HG03558 (cell line): Measurements from ENCODE around the gene ZNF521.

Source experiments
- ATAC-seq: cut with Tn5 transposase; IDR thresholded peaks from one replicate; pipeline ENCODE4 v1.9.1; 2021; ENCODE audit warnings: moderate number of reproducible peaks; ENCODE audit not compliant: unreplicated experiment; ENCODE audit errors: extremely low read depth

The ZNF521 gene

DNA sequence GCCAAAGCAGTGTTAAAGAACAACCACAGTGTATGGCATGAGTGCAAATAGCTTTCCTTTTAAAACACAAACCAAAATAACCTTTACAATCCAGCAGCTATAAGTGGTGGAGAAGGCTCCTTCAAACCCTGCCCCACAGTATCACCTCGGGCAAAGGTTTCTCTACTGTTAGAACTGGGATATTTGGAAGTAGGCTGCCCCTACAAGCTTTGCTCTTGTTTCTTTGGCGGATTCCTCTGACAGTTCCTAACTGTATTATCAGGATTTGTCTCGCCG, 214.8 kb downstream of the ZNF521 start:
- no peak for ATAC-seq

GRCh38 chr18:25136416-25137196, 215.4 kb downstream of the ZNF521 start:
- ATAC-seq: no peak

DNA sequence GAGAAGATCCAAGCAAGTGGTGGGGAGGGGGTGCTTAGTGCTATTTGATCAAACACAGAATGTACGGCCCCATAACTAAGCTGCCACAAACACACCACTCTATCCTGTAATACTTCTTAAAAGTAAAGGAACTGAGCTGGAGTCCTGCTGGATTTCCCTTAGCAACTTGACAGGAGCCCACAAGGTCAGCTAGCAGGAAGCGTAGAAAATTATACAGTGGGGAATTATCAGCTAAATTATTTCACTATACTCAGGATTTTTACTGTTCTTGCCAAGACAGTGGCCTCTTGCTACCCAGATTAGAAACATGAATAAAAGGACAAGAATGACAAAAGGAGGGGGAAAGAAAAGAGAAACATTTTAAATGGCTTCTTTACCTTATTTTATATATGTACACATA, 217.1 kb downstream of the ZNF521 start:
- ATAC-seq: no peak

- no peak for ATAC-seq
Observed at GRCh38 chr18:25133879-25134278, 218.1 kb downstream of the ZNF521 start.

DNA sequence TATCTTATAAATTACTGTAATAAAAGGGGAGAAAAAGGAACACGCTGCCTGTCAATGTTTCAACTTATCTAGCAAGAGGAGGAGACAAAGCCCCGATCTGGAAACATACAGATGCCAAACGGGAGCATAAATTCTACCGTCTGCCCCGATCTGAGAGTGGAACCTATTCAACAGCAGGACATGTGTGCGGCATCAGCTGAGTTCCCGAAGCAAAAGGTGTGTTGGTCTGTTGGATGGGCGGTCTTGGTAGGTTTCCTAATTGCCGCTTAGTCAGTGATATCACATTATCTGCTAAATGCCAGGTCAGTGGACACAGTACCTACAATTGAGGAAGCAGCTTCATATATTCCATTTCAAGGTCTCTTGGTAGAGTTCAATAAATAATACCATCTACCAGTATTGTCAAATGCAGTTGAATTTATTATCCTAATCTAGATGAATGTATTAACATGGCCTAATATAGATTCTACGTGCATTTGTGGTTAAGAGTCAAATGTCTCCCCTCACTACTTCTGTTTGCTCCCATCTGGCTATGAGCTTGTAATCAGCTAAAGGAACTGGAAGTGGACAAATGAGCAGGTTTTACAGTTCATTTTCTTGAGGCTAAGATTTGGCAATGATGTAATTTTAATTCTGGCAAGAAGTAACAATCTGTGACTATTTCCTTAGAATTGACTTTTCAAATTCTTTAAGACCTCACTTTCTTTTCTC, 219.0 kb downstream of the ZNF521 start:
- no peak for ATAC-seq

DNA sequence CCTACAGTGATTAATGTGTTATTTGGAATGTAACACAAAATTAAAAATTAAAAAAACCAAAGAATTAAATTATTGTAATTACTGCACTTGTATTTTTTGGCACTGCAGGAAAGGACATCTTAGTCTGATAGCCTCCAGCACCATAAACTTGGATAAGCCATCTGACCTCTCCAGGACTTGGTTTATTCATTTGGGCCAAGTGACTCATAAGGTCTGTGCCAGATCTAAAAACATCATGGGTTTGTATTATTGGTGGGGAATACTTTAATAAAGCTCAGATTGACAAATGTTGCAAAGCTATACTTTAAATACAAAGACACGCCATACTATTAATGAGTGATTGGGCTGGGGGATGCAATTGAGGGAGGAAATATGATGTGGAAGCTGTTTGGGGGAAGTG, 225.2 kb downstream of the ZNF521 start:
- no peak for ATAC-seq

DNA sequence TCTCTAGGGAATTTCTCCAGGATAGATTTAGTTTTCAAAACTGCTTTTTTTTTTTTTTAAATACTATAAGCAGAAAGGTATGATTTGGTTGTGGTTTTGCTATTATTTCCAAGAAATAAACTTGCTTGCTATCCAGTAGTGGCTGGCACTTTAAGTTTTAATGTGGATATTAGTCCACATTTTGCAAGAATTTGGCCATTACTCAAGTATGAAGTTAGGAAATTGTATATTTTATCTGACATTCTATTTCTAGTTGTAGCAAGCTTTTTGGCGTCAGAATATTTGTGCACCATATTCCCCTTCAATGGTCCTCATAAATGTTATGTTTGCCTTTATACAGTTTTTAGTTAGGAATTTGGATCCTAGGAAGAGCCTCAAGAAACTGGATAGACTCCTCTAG, 226.3 kb downstream of the ZNF521 start:
- no peak for ATAC-seq

- no peak for ATAC-seq
Observed at GRCh38 chr18:25123438-25124232, 228.3 kb downstream of the ZNF521 start.

- ATAC-seq: no peak
Observed at GRCh38 chr18:25121442-25121841, 230.5 kb downstream of the ZNF521 start.

GRCh38 chr18:25113566-25113965, 238.4 kb downstream of the ZNF521 start:
- ATAC-seq: no peak

- no peak for ATAC-seq
Observed at GRCh38 chr18:25112821-25113434, 239.0 kb downstream of the ZNF521 start.

DNA sequence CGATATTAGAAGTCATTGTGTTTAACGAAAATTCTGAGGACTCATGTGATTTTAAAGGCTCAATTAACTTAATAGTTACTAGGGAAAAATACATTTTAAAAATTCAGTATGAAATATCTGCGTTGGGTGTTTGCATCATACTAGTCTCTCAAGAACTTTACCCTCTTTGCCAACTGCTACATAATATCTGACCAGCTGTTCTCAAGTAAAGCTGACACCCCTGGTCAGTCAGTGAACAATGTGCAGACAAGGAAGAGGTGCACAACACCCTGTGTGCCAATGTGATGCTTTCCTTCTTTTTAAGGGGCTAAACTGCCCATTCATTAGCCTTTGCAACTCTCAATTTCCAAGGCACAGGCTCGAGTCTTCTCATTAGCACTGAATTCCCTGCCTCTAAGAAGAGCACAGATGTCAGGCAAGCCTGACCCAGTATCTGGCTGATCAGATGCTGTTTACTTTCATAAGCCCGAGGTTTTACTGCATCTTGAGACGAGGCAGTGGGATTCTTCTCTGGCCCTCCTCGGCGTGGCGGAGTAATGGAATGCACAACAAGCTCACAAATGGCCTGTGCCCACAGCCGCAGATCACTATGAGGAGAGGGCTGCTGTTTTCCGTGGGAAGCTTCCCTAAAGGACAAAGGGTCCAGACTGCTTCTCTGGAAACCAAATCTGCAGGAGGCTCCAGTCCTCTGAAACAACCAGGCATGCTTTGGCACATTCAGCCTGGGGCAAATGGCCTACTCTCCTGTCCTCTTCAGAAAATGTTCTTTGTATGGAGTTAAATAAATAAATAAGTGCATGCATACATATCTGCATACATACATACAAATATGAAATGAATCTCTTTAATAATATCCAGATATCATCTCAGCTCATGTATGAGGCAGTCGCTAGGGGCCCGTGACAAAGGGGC, 240.3 kb downstream of the ZNF521 start:
- ATAC-seq: no peak

DNA sequence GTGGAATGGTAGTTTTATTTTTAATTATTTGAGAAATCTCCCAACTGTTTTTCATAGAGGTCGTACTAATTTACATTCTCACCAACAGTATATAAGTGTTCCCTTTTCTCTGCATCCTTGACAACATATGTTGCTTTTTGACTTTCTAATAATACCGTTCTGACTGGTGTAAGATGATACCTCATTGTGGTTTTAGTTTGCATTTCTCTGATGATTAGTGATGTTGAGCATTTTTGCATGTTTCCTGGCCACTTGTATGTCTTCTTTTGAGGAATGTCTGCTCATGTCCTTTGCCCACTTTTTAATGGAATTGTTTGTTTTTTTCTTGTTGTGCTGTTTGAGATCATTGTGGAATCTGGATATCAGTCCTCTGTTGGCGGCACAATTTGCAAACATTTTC, 242.5 kb downstream of the ZNF521 start:
- ATAC-seq: no peak

DNA sequence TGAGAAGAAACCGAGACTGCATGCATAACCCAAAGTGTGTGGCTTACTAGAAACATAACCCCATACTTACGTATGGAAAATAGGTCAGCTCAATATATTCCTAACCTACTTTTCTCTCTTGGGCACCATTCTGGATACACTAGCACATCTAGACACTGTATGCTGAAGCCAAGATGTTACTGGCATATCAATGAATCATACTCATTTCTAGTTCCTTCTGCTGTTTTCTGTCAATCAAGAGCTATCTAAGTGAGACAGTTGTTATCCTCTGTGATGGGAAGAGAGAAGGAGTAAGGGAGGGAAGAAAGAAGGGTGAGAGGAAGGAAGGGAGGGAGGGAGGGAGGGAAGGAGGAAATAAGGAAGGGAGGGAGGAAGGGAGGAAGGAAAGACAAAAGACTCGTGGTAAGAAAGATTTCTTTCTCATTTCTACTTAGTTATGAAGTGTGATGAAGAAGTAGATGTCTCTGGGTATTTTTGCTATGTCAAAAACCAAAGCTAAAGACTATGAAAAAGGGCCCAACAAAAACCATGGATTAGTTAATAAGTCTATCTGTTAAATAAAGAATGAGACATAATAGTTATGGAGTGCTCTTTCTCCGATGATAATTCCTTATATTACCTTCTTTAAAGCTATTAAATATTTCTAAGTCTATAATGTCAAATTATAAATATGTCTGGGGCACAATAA, 248.4 kb downstream of the ZNF521 start:
- ATAC-seq: no peak

GRCh38 chr18:25102662-25103061, 249.3 kb downstream of the ZNF521 start:
- ATAC-seq: no peak

DNA sequence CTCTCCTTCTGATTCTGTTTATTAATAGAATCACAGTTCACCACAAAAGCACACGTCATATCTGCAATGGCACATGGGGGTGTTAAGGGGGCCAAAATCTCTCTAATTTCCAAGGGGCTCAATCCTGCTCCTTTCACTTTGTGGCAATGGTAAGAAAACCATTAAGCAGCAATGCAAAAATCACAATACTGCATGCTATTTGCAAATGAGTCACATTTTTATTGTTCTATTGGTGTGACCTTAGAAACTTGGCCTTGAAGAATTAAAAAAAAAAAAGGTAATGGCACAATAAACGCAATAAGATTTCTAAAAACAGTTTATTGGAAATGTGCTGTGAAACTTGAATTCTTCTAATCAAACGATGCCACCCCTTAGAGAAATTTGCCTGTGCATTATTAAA, 251.5 kb downstream of the ZNF521 start:
- no peak for ATAC-seq

DNA sequence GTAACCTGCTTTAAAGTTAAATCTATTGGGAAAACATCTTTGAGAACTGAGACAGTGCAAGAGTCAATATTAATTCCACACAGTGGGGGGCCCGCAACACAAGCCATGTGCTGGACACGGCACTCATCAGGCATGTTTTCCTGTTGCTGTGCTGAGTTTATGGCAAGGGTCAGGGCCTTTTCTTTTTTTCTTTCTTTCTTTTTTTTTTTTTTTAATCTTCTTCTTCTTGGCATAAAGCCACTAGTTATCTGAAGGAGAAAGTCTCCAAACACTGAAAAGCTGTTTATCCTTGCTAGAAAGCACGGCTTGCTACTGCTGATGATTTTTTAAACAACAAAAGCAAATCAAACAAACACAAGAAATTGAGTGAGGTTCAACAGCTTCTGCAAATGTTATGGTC, 252.1 kb downstream of the ZNF521 start:
- ATAC-seq: no peak

GRCh38 chr18:25097569-25098056, 254.4 kb downstream of the ZNF521 start:
- no peak for ATAC-seq

- ATAC-seq: no peak
Observed at GRCh38 chr18:25097057-25097456, 254.9 kb downstream of the ZNF521 start.
